ENCODE data around the gene ZNF732.
A peak's percentile ranks its signal among the peaks of the same experiment; 100 is the strongest.
"Not testable (repeated sequence)": the region's sequence is repeated elsewhere in the genome, so short reads cannot be mapped to it uniquely, and the experiment has no call there.

The ZNF732 gene

GRCh38 chr4:253936-254756, 51.1 kb downstream of the ZNF732 start:
- DNase-seq (ENCODE audit: low read depth) = no peak

DNA sequence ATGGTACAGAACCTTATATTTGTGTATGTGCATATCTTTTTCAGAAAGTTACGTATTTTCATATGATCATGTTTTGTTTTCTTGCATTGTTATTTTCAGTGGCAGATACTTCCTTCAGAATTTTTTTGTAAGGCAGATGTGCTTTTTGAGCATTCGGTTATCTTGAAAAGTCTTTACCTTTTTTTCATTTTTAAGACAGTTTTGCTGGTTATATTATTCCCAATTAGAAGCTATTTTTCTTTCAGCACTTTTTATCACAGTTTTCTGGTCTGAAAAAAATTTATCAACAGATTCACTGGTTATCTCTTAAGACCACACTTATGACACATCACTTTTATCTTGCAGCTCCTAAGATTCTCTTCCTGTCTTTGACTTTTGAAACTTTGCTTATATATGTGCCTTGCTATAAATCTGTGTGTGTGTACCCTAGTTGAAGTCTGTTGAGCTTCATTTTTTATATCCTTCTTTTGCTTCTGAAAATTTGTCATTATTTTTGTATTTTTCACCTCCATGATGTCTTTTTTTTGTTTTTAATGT, 53.1 kb downstream of the ZNF732 start:
- no peak for DNase-seq (ENCODE audit: low read depth)

GRCh38 chr4:244471-244870, 60.8 kb downstream of the ZNF732 start:
- peak; percentile 41 for DNase-seq (ENCODE audit: low read depth)

DNA sequence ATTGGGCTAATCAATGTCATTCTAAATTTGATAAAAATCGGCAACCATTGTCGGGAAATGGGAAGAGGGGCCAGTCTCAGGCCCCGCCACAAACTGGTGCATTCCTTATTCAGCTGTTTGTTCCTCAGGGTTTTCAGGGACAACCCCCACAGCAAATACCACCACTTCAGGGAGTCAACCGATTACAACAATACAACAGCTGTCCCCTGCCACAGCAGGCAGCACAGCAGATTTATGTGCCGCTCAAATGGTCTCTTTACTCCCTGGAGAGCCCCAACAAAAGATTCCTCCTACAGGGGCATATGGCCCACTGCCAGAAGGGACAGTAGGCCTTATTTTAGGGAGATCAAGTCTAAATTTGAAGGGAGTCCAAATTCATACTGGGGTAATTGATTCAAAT, 61.8 kb downstream of the ZNF732 start:
- no peak for DNase-seq (ENCODE audit: low read depth)

DNA sequence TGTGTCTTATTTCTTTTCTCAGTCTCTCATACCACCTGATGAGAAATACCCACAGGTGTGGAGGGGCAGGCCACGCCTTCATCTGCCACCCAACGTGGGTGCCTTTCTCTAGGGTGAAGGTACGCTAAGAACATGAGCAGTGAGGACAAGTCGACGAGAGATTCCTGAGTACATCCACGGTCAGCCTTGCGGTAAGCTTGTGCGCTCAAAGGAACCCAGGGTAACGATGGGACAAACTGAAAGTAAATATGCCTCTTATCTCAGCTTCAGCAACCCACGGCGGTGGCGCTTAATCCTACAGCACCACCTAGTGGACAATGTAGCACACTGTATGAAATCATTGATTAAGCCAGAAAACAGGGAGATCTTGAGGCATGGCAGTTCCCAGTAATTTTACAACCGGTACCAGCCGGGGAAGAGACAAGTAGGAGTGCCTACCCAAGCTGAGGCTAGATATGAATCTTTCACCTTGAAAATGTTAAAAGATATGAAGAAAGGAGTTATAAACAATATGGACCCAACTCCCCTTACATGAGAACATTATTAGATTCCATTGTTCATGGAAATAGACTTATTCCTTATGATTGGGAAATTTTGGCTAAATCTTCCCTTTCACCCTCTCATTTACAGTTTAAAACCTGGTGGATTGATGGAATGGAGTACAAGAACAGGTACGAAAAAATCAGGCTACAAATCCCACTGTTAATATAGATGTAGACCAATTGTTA, 63.0 kb downstream of the ZNF732 start:
- peak; percentile 44 for DNase-seq (ENCODE audit: low read depth)

DNA sequence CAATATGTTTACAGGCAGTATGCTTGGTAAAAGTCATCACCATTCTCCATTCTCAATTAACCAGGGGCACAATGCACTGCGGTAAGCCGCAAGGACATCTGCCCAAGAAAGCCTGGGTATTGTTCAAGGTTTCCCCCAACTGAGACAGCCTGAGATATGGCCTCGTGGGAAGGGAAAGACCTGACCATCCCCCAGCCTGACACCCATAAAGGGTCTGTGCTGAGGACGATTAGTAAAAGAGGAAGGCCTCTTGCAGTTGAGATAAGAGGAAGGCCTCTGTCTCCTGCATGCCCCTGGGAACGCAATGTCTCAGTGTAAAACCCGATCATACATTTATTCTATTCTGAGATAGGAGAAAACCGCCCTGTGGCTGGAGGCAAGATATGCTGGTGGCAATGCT, 63.9 kb downstream of the ZNF732 start:
- DNase-seq (ENCODE audit: low read depth) = not testable (repeated sequence)

DNA sequence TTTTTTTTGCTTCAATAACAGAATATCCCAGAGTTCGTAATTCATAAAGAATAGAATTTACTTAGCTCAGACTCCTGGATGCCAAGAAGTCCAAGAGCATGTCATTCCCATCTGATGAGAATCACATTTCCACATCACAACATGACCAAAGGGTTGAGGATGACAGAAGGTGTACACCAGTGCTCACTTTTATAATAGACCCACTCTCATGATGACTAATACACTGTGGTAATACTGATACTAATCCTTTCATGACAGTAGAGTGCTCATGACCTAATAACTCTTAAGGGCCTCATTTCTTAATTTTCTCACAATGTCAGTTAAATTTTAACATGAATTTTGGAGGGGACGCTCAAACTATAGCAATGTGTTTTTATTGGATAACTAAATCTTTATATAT, 69.2 kb downstream of the ZNF732 start:
- DNase-seq (ENCODE audit: low read depth) = no peak

DNA sequence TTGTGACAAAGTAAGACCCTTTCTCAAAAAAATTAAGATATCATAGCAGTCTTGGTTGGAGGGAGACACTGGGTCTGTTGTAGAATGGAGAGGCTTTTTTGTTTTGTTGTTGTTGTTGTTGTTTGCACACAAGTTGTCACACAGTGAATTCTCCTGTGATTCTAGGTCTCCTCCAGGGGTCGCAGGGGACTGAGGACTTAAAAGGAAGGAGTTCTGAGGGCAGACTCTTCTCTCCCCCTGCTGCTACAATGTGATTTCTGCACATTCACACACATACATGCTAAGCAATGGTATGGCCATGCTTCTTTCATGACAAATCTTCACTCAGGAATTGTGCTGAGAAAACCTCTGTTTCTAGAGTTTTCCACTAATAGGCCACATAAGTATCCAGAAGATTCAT, 71.1 kb downstream of the ZNF732 start:
- no peak for DNase-seq (ENCODE audit: low read depth)

- DNase-seq (ENCODE audit: low read depth) = no peak
Observed at GRCh38 chr4:223913-224497, 81.3 kb downstream of the ZNF732 start.
